H1 (cell line): ENCODE data around the gene PLEKHN1. TPM values are rescaled to one million over a fixed set of nuclear protein-coding genes. Genes with fewer than 3 reads are reported as not detected.
"Not testable (repeated sequence)": the region's sequence is repeated elsewhere in the genome, so short reads cannot be mapped to it uniquely, and the experiment has no call there.

Experiments
- CTCF ChIA-PET: fragments of 300-600 bp; sonication (Branson Sonifier 250); formaldehyde crosslinking; loops from one replicate; lab custom pipeline; 2021; ENCODE audit not compliant: partially characterized antibody; lab: Charles Lee
- POLR2A ChIA-PET: fragments of 300-600 bp; sonication (Branson Sonifier 250); formaldehyde crosslinking; loops from one replicate; lab custom pipeline; 2021; ENCODE audit warnings: inconsistent platforms; ENCODE audit not compliant: partially characterized antibody; lab: Charles Lee
- DNase-seq, 2 experiments: peaks; one replicate each; pipeline versions ENCODE4 v3.0.0 to v3.0.0-alpha.2; 2010 to 2022; ENCODE audit warnings: low spot score in 2 of 2, low read depth in 1 of 2, mixed read lengths in 1 of 2
- FAIRE-seq: peaks from 2 replicates; lab custom pipeline; 2011; peaks lifted over from hg19 to GRCh38; lab: Jason Lieb, UNC
- H2AFZ ChIP-seq: 2 replicates; pipeline ENCODE4 v1.8.1; 2012; ENCODE audit warnings: low read length, inconsistent platforms
- H2AK5ac ChIP-seq: 2 replicates; pipeline ENCODE4 v1.6.1; 2013; ENCODE audit warnings: low read depth, low read length
- H2BK120ac ChIP-seq: replicated peaks from 2 replicates; pipeline ENCODE3; 2013; ENCODE audit warnings: low read depth, low read length, inconsistent platforms
- H2BK12ac ChIP-seq: 2 replicates; pipeline ENCODE4 v1.6.1; 2013; ENCODE audit warnings: low read depth, low read length
- H2BK15ac ChIP-seq: 2 replicates; pipeline ENCODE4 v1.6.1; 2013; ENCODE audit warnings: low read length
- H2BK20ac ChIP-seq: 2 replicates; pipeline ENCODE4 v1.6.1; 2013; ENCODE audit warnings: low read length
- H2BK5ac ChIP-seq: 2 replicates; pipeline ENCODE4 v1.6.1; 2013; ENCODE audit warnings: low read depth, low read length
- H3K14ac ChIP-seq: 2 replicates; pipeline ENCODE4 v1.6.1; 2013; ENCODE audit warnings: inconsistent platforms; ENCODE audit not compliant: insufficient read length
- H3K18ac ChIP-seq: 2 replicates; pipeline ENCODE4 v1.6.1; 2013; ENCODE audit warnings: low read length; ENCODE audit errors: extremely low read depth
- H3K23ac ChIP-seq: 2 replicates; pipeline ENCODE4 v1.6.1; 2013; ENCODE audit warnings: inconsistent platforms; ENCODE audit not compliant: insufficient read length
- H3K23me2 ChIP-seq: 2 replicates; pipeline ENCODE4 v1.6.1; 2013; ENCODE audit warnings: low read depth, low read length
- H3K27ac ChIP-seq: 2 replicates; pipeline ENCODE4 v1.6.1; 2011; ENCODE audit warnings: low read depth, low read length, inconsistent platforms
- H3K27me3 ChIP-seq, 4 experiments: replicated peaks in 1 of 4; 1 replicate in 1 of 4; 2 replicates in 3 of 4; pipeline versions ENCODE4 v1.6.1 to v1.8.1; 2011 to 2013; ENCODE audit warnings: low read length in 3 of 4, mild to moderate bottlenecking in 3 of 4, inconsistent platforms in 2 of 4, mixed read lengths in 2 of 4, moderate library complexity in 1 of 4; ENCODE audit not compliant: control insufficient read depth in 3 of 4, insufficient read depth in 3 of 4; ENCODE audit errors: extremely low read depth in 1 of 4
- H3K36me3 ChIP-seq, 4 experiments: 2 replicates each; pipeline versions ENCODE4 v1.6.1 to v1.8.1; 2011 to 2013; ENCODE audit warnings: mild to moderate bottlenecking in 4 of 4, low read length in 3 of 4, moderate library complexity in 2 of 4, control low read depth in 1 of 4, inconsistent platforms in 1 of 4; ENCODE audit not compliant: insufficient read depth in 4 of 4, control insufficient read depth in 2 of 4
- H3K4ac ChIP-seq: replicated peaks from 2 replicates; pipeline ENCODE3; 2013; ENCODE audit warnings: low read length, low read depth, mixed read lengths, inconsistent platforms; ENCODE audit not compliant: insufficient read length
- H3K4me1 ChIP-seq, 4 experiments: replicated peaks in 1 of 4; 1 replicate in 1 of 4; 2 replicates in 3 of 4; pipeline versions ENCODE4 v1.6.1 to v1.8.1; 2011 to 2013; ENCODE audit warnings: low read length in 3 of 4, inconsistent platforms in 2 of 4, mixed read lengths in 1 of 4; ENCODE audit not compliant: insufficient read depth in 4 of 4, control insufficient read depth in 3 of 4
- H3K4me2 ChIP-seq, 2 experiments: 2 replicates each; pipeline versions ENCODE4 v1.6.1 to v1.8.1; 2011 to 2013; ENCODE audit warnings: low read depth in 2 of 2, low read length in 2 of 2, control low read depth in 1 of 2, inconsistent platforms in 1 of 2, mild to moderate bottlenecking in 1 of 2; ENCODE audit not compliant: insufficient read depth in 1 of 2
- H3K4me3 ChIP-seq, 4 experiments: fragments of 200-600, 300-600 bp in 1 of 4; sonication (generic), shearing (Covaris generic), sonication (Bioruptor Twin) in 1 of 4; 2 replicates each; pipeline versions ENCODE4 v1.5.1 to v1.8.1; 2011 to 2016; ENCODE audit warnings: low read length in 4 of 4, low read depth in 3 of 4, control low read depth in 2 of 4, inconsistent platforms in 2 of 4, mild to moderate bottlenecking in 2 of 4, mixed read lengths in 1 of 4, moderate library complexity in 1 of 4; ENCODE audit not compliant: insufficient read depth in 2 of 4; ENCODE audit errors: extremely low read depth in 1 of 4
- H3K56ac ChIP-seq: replicated peaks from 2 replicates; pipeline ENCODE3; 2013; ENCODE audit warnings: low read depth, mild to moderate bottlenecking, mixed read lengths, low read length, inconsistent platforms; ENCODE audit not compliant: insufficient read length
- H3K79me1 ChIP-seq: 2 replicates; pipeline ENCODE4 v1.6.1; 2013; ENCODE audit warnings: low read depth, low read length, control low read depth
- H3K79me2 ChIP-seq, 2 experiments: 2 replicates each; pipeline versions ENCODE4 v1.6.1 to v1.8.1; 2012 to 2013; ENCODE audit warnings: low read length in 2 of 2, mild to moderate bottlenecking in 2 of 2, inconsistent platforms in 1 of 2; ENCODE audit not compliant: insufficient read depth in 2 of 2, control insufficient read depth in 1 of 2
- H3K9ac ChIP-seq, 4 experiments: replicated peaks in 1 of 4; 1 replicate in 1 of 4; 2 replicates in 3 of 4; pipeline versions ENCODE4 v1.6.1 to v1.8.1; 2011 to 2013; ENCODE audit warnings: low read depth in 3 of 4, low read length in 3 of 4, control low read depth in 2 of 4, mild to moderate bottlenecking in 2 of 4, moderate library complexity in 2 of 4, inconsistent platforms in 1 of 4; ENCODE audit errors: extremely low read depth in 1 of 4
- H3K9me3 ChIP-seq, 2 experiments: 2 replicates each; pipeline versions ENCODE4 v1.6.1 to v1.8.1; 2012 to 2013; ENCODE audit warnings: mild to moderate bottlenecking in 2 of 2, moderate library complexity in 2 of 2, control low read depth in 1 of 2, inconsistent platforms in 1 of 2, low read depth in 1 of 2, low read length in 1 of 2, mixed read lengths in 1 of 2; ENCODE audit not compliant: insufficient read depth in 2 of 2
- H4K20me1 ChIP-seq, 2 experiments: replicated peaks in 1 of 2; 2 replicates each; pipeline versions ENCODE3 to v1.8.1; 2011 to 2013; ENCODE audit warnings: inconsistent platforms in 2 of 2, low read length in 2 of 2, mild to moderate bottlenecking in 1 of 2; ENCODE audit not compliant: insufficient read depth in 2 of 2, control insufficient read depth in 1 of 2
- H4K5ac ChIP-seq: 2 replicates; pipeline ENCODE4 v1.6.1; 2013; ENCODE audit warnings: low read length, low read depth, mixed read lengths, inconsistent platforms; ENCODE audit not compliant: insufficient read length
- H4K8ac ChIP-seq: 2 replicates; pipeline ENCODE4 v1.8.0; 2013; ENCODE audit warnings: mild to moderate bottlenecking, moderate library complexity, low read length, inconsistent platforms; ENCODE audit not compliant: insufficient read depth; ENCODE audit errors: extremely low read depth
- H4K91ac ChIP-seq: replicated peaks from 2 replicates; pipeline ENCODE3; 2013; ENCODE audit warnings: low read length, mixed read lengths, inconsistent platforms; ENCODE audit not compliant: insufficient read length
- WGBS, 2 experiments: shearing (Covaris generic) in 1 of 2; methylation state at CpG; one replicate each; pipeline versions ENCODE4 v1.1.6 to v1.1.7; 2013 to 2015; ENCODE audit warnings: low lambda C conversion rate in 2 of 2, mixed read lengths in 2 of 2, inconsistent platforms in 1 of 2, low coverage in 1 of 2, missing lambda C conversion rate in 1 of 2; ENCODE audit not compliant: insufficient replicate concordance in 2 of 2, insufficient coverage in 1 of 2, insufficient read length in 1 of 2; ENCODE audit errors: extremely low coverage in 1 of 2, missing lambda C conversion rate in 1 of 2; 5-methylcytosine and 5-hydroxymethylcytosine counted together
- polyA plus RNA-seq, 7 experiments: library from polyadenylated mRNA; depleted of rRNA in 3 of 7; stranded (reverse) in 5 of 7; unstranded in 2 of 7; fragments of >200 nt in 5 of 7; fragments of 200-250 nt in 2 of 7; gene quantifications; 1 replicate in 5 of 7; 2 replicates in 1 of 7; 4 replicates in 1 of 7; pipeline versions ENCODE4 v1.2.1 to v1.2.3, GENCODE V29; 2011 to 2013; ENCODE audit warnings: missing spikeins in 2 of 7, mixed read lengths in 2 of 7
- total RNA-seq: library from RNA; stranded (reverse); fragmentation: NEBNext Ultra II Directional; extraction: Animal tissue kit (Norgen Biotek cat#: 25700); gene quantifications from 2 replicates; pipeline ENCODE4 v1.2.1, GENCODE V29; 2021

The PLEKHN1 gene
- total and polyA plus RNA-seq, 2 of the 8 experiments (the other 6 are each of a cell fraction or from before 2014, with no cell fraction given), result 0.39 to 1.5 TPM

DNA sequence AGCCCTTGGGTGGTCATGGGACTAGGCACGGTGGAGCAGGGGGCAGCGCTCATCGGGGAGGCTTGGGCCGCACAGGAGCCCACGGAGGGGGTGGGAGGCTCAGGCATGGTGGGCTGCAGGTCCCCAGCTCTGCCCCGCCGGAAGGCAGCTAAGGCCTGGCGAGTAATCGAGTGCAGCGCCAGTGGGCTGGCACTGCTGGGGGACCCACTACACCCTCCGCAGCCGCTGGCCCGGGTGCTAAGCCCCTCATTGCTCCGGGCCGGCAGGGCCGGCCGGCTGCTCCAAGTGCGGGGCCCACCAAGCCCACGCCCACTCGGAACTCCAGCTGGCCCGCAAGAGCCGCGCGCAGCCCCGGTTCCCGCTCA lies 52.0 kb downstream of the PLEKHN1 start:
- POLR2A ChIA-PET, result interaction anchor here (1.7 to 14.9 kb wide), 3 partner anchors 11 to 18 kb away, joined by 8 to 245 read pairs (median 11); no protein-coding TSS in a partner anchor
- CTCF ChIA-PET, result interaction anchor here (0.7 to 7.8 kb wide), 14 partner anchors 11 to 156 kb away, joined by 3 to 74 read pairs (median 6); partner anchors contain the start of genes HES4, PERM1 and RNF223

More for the DNA sequence above, 52.0 kb downstream of the PLEKHN1 start:
- not testable (repeated sequence) for H2AK5ac ChIP-seq, H3K4ac ChIP-seq, H3K27ac ChIP-seq, H2BK120ac ChIP-seq, H3K14ac ChIP-seq, H3K79me2 ChIP-seq, H3K4me2 ChIP-seq, FAIRE-seq, H3K18ac ChIP-seq, DNase-seq, H4K8ac ChIP-seq, H2BK20ac ChIP-seq, H3K56ac ChIP-seq, H4K91ac ChIP-seq, H3K4me3 ChIP-seq, H2AFZ ChIP-seq, H3K23ac ChIP-seq, H3K9me3 ChIP-seq, H2BK12ac ChIP-seq, H3K9ac ChIP-seq, H3K79me1 ChIP-seq, H2BK5ac ChIP-seq, H4K20me1 ChIP-seq, H2BK15ac ChIP-seq, H3K27me3 ChIP-seq, H4K5ac ChIP-seq
- Histone ChIP-seq H3K4me1 (peaks cover 2 to 36% (median 27%) of the 10 kb centered on the region in 4 experiments), H3K23me2 (peaks cover 11% of the 10 kb centered on the region), H3K36me3 (peaks cover 0 to 14% (median 1%) of the 10 kb centered on the region in 4 experiments; a peak in 3 of 8 replicates)
- 92% methylated on average over 15 of the region's 26 CpGs; no CpG with 5 or more reads in 1 of the 2 experiments for WGBS, 2 experiments
